ENCODE measurements around the gene SPTB.
A peak's percentile ranks its signal among the peaks of the same experiment; 100 is the strongest.

The SPTB gene

GRCh38 chr14:64816221-64816783, 63.4 kb downstream of the SPTB start:
- no peak for DNase-seq

GRCh38 chr14:64815257-64815656, 64.5 kb downstream of the SPTB start:
- DNase-seq, result no peak

- no peak for DNase-seq
Measured at GRCh38 chr14:64812412-64812811, 67.3 kb downstream of the SPTB start.

- DNase-seq, result no peak
Measured at GRCh38 chr14:64811676-64812075, 68.0 kb downstream of the SPTB start.

- DNase-seq, result no peak
Measured at GRCh38 chr14:64808449-64808848, 71.3 kb downstream of the SPTB start.

- no peak for DNase-seq
Measured at GRCh38 chr14:64807551-64807950, 72.2 kb downstream of the SPTB start.

GRCh38 chr14:64806862-64807495, 72.7 kb downstream of the SPTB start:
- no peak for DNase-seq

- peak; percentile 97 for DNase-seq
Measured at GRCh38 chr14:64806202-64806861, 73.4 kb downstream of the SPTB start.

GRCh38 chr14:64805646-64806045, 74.1 kb downstream of the SPTB start:
- DNase-seq, result peak; percentile 82

- DNase-seq, result no peak
Measured at GRCh38 chr14:64804754-64805260, 74.9 kb downstream of the SPTB start.

- peak; percentile 48 for DNase-seq
Measured at GRCh38 chr14:64801800-64802199, 77.9 kb downstream of the SPTB start.

GRCh38 chr14:64801046-64801445, 78.7 kb downstream of the SPTB start:
- no peak for DNase-seq

GRCh38 chr14:64800000-64800399, 79.7 kb downstream of the SPTB start:
- peak; percentile 52 for DNase-seq

GRCh38 chr14:64799555-64799954, 80.2 kb downstream of the SPTB start:
- no peak for DNase-seq

GRCh38 chr14:64796369-64796768, 83.3 kb downstream of the SPTB start:
- DNase-seq, result no peak

- DNase-seq, result no peak
Measured at GRCh38 chr14:64795921-64796320, 83.8 kb downstream of the SPTB start.

GRCh38 chr14:64795211-64795610, 84.5 kb downstream of the SPTB start:
- no peak for DNase-seq

- no peak for DNase-seq
Measured at GRCh38 chr14:64792871-64793560, 86.7 kb downstream of the SPTB start.

GRCh38 chr14:64792231-64792630, 87.5 kb downstream of the SPTB start:
- no peak for DNase-seq

GRCh38 chr14:64790478-64790877, 89.2 kb downstream of the SPTB start:
- no peak for DNase-seq

GRCh38 chr14:64789696-64790095, 90.0 kb downstream of the SPTB start:
- DNase-seq, result no peak

GRCh38 chr14:64788706-64789105, 91.0 kb downstream of the SPTB start:
- DNase-seq, result peak; percentile 94

GRCh38 chr14:64787619-64788018, 92.1 kb downstream of the SPTB start:
- DNase-seq, result no peak

All from fibroblast of skin of back (primary cell).